ENCODE results near the gene HBS1L. TPM values are rescaled to one million over a fixed set of nuclear protein-coding genes. Genes with fewer than 3 reads are reported as not detected.
A peak's percentile ranks its signal among the peaks of the same experiment; 100 is the strongest.

Gene HBS1L
- total and polyA plus RNA-seq, 9 of the 15 experiments (the other 6 are each of a cell fraction or from before 2014, with no cell fraction given), result 101 to 199 (median 145) TPM

DNA sequence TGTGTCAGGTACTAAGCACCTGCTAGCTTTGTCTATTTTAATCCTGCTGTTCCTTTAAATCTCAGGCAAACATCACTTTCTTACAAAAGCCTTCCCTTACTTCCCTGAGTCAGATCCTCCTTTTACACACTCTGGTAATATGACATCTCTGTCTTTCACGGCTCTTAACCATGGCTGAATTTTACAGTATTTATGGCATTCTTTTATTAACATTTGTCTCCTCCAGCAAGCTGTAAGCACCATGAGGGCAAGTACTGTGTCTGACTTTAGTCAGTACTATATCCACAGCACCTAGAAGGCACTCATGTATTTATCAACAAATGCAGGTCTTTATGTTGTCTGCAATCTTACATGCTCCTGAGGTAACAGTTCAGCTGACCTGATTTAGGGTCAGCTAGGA is 33.7 kb upstream of the HBS1L start (continued):
- TF ChIP-seq, protein P1, sequence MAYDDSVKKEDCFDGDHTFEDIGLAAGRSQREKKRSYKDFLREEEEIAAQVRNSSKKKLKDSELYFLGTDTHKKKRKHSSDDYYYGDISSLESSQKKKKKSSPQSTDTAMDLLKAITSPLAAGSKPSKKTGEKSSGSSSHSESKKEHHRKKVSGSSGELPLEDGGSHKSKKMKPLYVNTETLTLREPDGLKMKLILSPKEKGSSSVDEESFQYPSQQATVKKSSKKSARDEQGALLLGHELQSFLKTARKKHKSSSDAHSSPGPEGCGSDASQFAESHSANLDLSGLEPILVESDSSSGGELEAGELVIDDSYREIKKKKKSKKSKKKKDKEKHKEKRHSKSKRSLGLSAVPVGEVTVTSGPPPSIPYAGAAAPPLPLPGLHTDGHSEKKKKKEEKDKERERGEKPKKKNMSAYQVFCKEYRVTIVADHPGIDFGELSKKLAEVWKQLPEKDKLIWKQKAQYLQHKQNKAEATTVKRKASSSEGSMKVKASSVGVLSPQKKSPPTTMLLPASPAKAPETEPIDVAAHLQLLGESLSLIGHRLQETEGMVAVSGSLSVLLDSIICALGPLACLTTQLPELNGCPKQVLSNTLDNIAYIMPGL (CRISPR knock-in tag; IDR thresholded peaks at IDR 0.05), result no peak
- TF ChIP-seq ADNP (tag; IDR thresholded peaks at IDR 0.05) (peak; percentile 22; the same call in 1 of the 2 replicates), ZNF583 (CRISPR knock-in tag; IDR thresholded peaks at IDR 0.05) (no peak), TRIM28 (IDR thresholded peaks at IDR 0.05) (peak; percentile 55; the same call in 1 of the 2 replicates), NFE2 (IDR thresholded peaks at IDR 0.05; ENCODE audit: low read depth) (no peak), GTF2F1 (IDR thresholded peaks at IDR 0.05; ENCODE audit: low read depth, low read length) (no peak), BRD9 (IDR thresholded peaks at IDR 0.05; ENCODE audit: low read depth, partially characterized antibody) (no peak), THRAP3 (IDR thresholded peaks at IDR 0.05; ENCODE audit: borderline replicate concordance) (no peak), LARP7 (IDR thresholded peaks at IDR 0.05) (no peak), RBM14 (IDR thresholded peaks at IDR 0.05; ENCODE audit: borderline replicate concordance, insufficient read depth, low read depth, low read length) (no peak), STAG1 (CRISPR knock-in tag; IDR thresholded peaks at IDR 0.05; ENCODE audit: borderline replicate concordance) (no peak), HCFC1 (IDR thresholded peaks at IDR 0.05; ENCODE audit: low read depth, low read length) (no peak), TAL1 (IDR thresholded peaks at IDR 0.05) (no peak), ZNF165 (CRISPR knock-in tag; IDR thresholded peaks at IDR 0.05; ENCODE audit: borderline replicate concordance) (no peak), ZNF311 (CRISPR knock-in tag; IDR thresholded peaks at IDR 0.05) (no peak), ZFP36 (IDR thresholded peaks at IDR 0.05; ENCODE audit: low read depth, low read length, partially characterized antibody) (no peak), ZFP30 (CRISPR knock-in tag; IDR thresholded peaks at IDR 0.05; ENCODE audit: borderline replicate concordance) (no peak), PYGO2 (tag; IDR thresholded peaks at IDR 0.05) (no peak), CHD1 (IDR thresholded peaks at IDR 0.05; ENCODE audit: low read length) (no peak), BRF1 (IDR thresholded peaks at IDR 0.05; ENCODE audit: borderline replicate concordance, extremely low read depth, insufficient read length) (no peak), ZNF121 (CRISPR knock-in tag; conservative IDR thresholded peaks at IDR 0.05) (no peak), RFX1 (IDR thresholded peaks at IDR 0.05) (no peak)
- TF ChIP-seq, protein P2, sequence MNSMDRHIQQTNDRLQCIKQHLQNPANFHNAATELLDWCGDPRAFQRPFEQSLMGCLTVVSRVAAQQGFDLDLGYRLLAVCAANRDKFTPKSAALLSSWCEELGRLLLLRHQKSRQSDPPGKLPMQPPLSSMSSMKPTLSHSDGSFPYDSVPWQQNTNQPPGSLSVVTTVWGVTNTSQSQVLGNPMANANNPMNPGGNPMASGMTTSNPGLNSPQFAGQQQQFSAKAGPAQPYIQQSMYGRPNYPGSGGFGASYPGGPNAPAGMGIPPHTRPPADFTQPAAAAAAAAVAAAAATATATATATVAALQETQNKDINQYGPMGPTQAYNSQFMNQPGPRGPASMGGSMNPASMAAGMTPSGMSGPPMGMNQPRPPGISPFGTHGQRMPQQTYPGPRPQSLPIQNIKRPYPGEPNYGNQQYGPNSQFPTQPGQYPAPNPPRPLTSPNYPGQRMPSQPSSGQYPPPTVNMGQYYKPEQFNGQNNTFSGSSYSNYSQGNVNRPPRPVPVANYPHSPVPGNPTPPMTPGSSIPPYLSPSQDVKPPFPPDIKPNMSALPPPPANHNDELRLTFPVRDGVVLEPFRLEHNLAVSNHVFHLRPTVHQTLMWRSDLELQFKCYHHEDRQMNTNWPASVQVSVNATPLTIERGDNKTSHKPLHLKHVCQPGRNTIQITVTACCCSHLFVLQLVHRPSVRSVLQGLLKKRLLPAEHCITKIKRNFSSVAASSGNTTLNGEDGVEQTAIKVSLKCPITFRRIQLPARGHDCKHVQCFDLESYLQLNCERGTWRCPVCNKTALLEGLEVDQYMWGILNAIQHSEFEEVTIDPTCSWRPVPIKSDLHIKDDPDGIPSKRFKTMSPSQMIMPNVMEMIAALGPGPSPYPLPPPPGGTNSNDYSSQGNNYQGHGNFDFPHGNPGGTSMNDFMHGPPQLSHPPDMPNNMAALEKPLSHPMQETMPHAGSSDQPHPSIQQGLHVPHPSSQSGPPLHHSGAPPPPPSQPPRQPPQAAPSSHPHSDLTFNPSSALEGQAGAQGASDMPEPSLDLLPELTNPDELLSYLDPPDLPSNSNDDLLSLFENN (IDR thresholded peaks at IDR 0.05; ENCODE audit: low read depth in 2 of 2, low read length in 2 of 2), result no peak
- TF ChIP-seq, protein P3, sequence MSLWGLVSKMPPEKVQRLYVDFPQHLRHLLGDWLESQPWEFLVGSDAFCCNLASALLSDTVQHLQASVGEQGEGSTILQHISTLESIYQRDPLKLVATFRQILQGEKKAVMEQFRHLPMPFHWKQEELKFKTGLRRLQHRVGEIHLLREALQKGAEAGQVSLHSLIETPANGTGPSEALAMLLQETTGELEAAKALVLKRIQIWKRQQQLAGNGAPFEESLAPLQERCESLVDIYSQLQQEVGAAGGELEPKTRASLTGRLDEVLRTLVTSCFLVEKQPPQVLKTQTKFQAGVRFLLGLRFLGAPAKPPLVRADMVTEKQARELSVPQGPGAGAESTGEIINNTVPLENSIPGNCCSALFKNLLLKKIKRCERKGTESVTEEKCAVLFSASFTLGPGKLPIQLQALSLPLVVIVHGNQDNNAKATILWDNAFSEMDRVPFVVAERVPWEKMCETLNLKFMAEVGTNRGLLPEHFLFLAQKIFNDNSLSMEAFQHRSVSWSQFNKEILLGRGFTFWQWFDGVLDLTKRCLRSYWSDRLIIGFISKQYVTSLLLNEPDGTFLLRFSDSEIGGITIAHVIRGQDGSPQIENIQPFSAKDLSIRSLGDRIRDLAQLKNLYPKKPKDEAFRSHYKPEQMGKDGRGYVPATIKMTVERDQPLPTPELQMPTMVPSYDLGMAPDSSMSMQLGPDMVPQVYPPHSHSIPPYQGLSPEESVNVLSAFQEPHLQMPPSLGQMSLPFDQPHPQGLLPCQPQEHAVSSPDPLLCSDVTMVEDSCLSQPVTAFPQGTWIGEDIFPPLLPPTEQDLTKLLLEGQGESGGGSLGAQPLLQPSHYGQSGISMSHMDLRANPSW (CRISPR knock-in tag; IDR thresholded peaks at IDR 0.05), result no peak
